H1 (cell line): ENCODE data around the gene ZNF473. TPM values are rescaled to one million over a fixed set of nuclear protein-coding genes. Genes with fewer than 3 reads are reported as not detected.

Experiments
- CTCF ChIA-PET: fragments of 300-600 bp; sonication (Branson Sonifier 250); formaldehyde crosslinking; loops from one replicate; lab custom pipeline; 2021; ENCODE audit not compliant: partially characterized antibody; lab: Charles Lee
- POLR2A ChIA-PET: fragments of 300-600 bp; sonication (Branson Sonifier 250); formaldehyde crosslinking; loops from one replicate; lab custom pipeline; 2021; ENCODE audit warnings: inconsistent platforms; ENCODE audit not compliant: partially characterized antibody; lab: Charles Lee
- DNase-seq, 2 experiments: peaks; one replicate each; pipeline versions ENCODE4 v3.0.0 to v3.0.0-alpha.2; 2010 to 2022; ENCODE audit warnings: low spot score in 2 of 2, low read depth in 1 of 2, mixed read lengths in 1 of 2
- FAIRE-seq: peaks from 2 replicates; lab custom pipeline; 2011; peaks lifted over from hg19 to GRCh38; lab: Jason Lieb, UNC
- H2AFZ ChIP-seq: 2 replicates; pipeline ENCODE4 v1.8.1; 2012; ENCODE audit warnings: low read length, inconsistent platforms
- H2AK5ac ChIP-seq: 2 replicates; pipeline ENCODE4 v1.6.1; 2013; ENCODE audit warnings: low read depth, low read length
- H2BK120ac ChIP-seq: replicated peaks from 2 replicates; pipeline ENCODE3; 2013; ENCODE audit warnings: low read depth, low read length, inconsistent platforms
- H2BK12ac ChIP-seq: 2 replicates; pipeline ENCODE4 v1.6.1; 2013; ENCODE audit warnings: low read depth, low read length
- H2BK15ac ChIP-seq: 2 replicates; pipeline ENCODE4 v1.6.1; 2013; ENCODE audit warnings: low read length
- H2BK20ac ChIP-seq: 2 replicates; pipeline ENCODE4 v1.6.1; 2013; ENCODE audit warnings: low read length
- H2BK5ac ChIP-seq: 2 replicates; pipeline ENCODE4 v1.6.1; 2013; ENCODE audit warnings: low read depth, low read length
- H3K14ac ChIP-seq: 2 replicates; pipeline ENCODE4 v1.6.1; 2013; ENCODE audit warnings: inconsistent platforms; ENCODE audit not compliant: insufficient read length
- H3K18ac ChIP-seq: 2 replicates; pipeline ENCODE4 v1.6.1; 2013; ENCODE audit warnings: low read length; ENCODE audit errors: extremely low read depth
- H3K23ac ChIP-seq: 2 replicates; pipeline ENCODE4 v1.6.1; 2013; ENCODE audit warnings: inconsistent platforms; ENCODE audit not compliant: insufficient read length
- H3K23me2 ChIP-seq: 2 replicates; pipeline ENCODE4 v1.6.1; 2013; ENCODE audit warnings: low read depth, low read length
- H3K27ac ChIP-seq: 2 replicates; pipeline ENCODE4 v1.6.1; 2011; ENCODE audit warnings: low read depth, low read length, inconsistent platforms
- H3K27me3 ChIP-seq, 4 experiments: replicated peaks in 1 of 4; 1 replicate in 1 of 4; 2 replicates in 3 of 4; pipeline versions ENCODE4 v1.6.1 to v1.8.1; 2011 to 2013; ENCODE audit warnings: low read length in 3 of 4, mild to moderate bottlenecking in 3 of 4, inconsistent platforms in 2 of 4, mixed read lengths in 2 of 4, moderate library complexity in 1 of 4; ENCODE audit not compliant: control insufficient read depth in 3 of 4, insufficient read depth in 3 of 4; ENCODE audit errors: extremely low read depth in 1 of 4
- H3K36me3 ChIP-seq, 4 experiments: 2 replicates each; pipeline versions ENCODE4 v1.6.1 to v1.8.1; 2011 to 2013; ENCODE audit warnings: mild to moderate bottlenecking in 4 of 4, low read length in 3 of 4, moderate library complexity in 2 of 4, control low read depth in 1 of 4, inconsistent platforms in 1 of 4; ENCODE audit not compliant: insufficient read depth in 4 of 4, control insufficient read depth in 2 of 4
- H3K4ac ChIP-seq: replicated peaks from 2 replicates; pipeline ENCODE3; 2013; ENCODE audit warnings: low read length, low read depth, mixed read lengths, inconsistent platforms; ENCODE audit not compliant: insufficient read length
- H3K4me1 ChIP-seq, 4 experiments: replicated peaks in 1 of 4; 1 replicate in 1 of 4; 2 replicates in 3 of 4; pipeline versions ENCODE4 v1.6.1 to v1.8.1; 2011 to 2013; ENCODE audit warnings: low read length in 3 of 4, inconsistent platforms in 2 of 4, mixed read lengths in 1 of 4; ENCODE audit not compliant: insufficient read depth in 4 of 4, control insufficient read depth in 3 of 4
- H3K4me2 ChIP-seq, 2 experiments: 2 replicates each; pipeline versions ENCODE4 v1.6.1 to v1.8.1; 2011 to 2013; ENCODE audit warnings: low read depth in 2 of 2, low read length in 2 of 2, control low read depth in 1 of 2, inconsistent platforms in 1 of 2, mild to moderate bottlenecking in 1 of 2; ENCODE audit not compliant: insufficient read depth in 1 of 2
- H3K4me3 ChIP-seq, 4 experiments: fragments of 200-600, 300-600 bp in 1 of 4; sonication (generic), shearing (Covaris generic), sonication (Bioruptor Twin) in 1 of 4; 2 replicates each; pipeline versions ENCODE4 v1.5.1 to v1.8.1; 2011 to 2016; ENCODE audit warnings: low read length in 4 of 4, low read depth in 3 of 4, control low read depth in 2 of 4, inconsistent platforms in 2 of 4, mild to moderate bottlenecking in 2 of 4, mixed read lengths in 1 of 4, moderate library complexity in 1 of 4; ENCODE audit not compliant: insufficient read depth in 2 of 4; ENCODE audit errors: extremely low read depth in 1 of 4
- H3K56ac ChIP-seq: replicated peaks from 2 replicates; pipeline ENCODE3; 2013; ENCODE audit warnings: low read depth, mild to moderate bottlenecking, mixed read lengths, low read length, inconsistent platforms; ENCODE audit not compliant: insufficient read length
- H3K79me1 ChIP-seq: 2 replicates; pipeline ENCODE4 v1.6.1; 2013; ENCODE audit warnings: low read depth, low read length, control low read depth
- H3K79me2 ChIP-seq, 2 experiments: 2 replicates each; pipeline versions ENCODE4 v1.6.1 to v1.8.1; 2012 to 2013; ENCODE audit warnings: low read length in 2 of 2, mild to moderate bottlenecking in 2 of 2, inconsistent platforms in 1 of 2; ENCODE audit not compliant: insufficient read depth in 2 of 2, control insufficient read depth in 1 of 2
- H3K9ac ChIP-seq, 4 experiments: replicated peaks in 1 of 4; 1 replicate in 1 of 4; 2 replicates in 3 of 4; pipeline versions ENCODE4 v1.6.1 to v1.8.1; 2011 to 2013; ENCODE audit warnings: low read depth in 3 of 4, low read length in 3 of 4, control low read depth in 2 of 4, mild to moderate bottlenecking in 2 of 4, moderate library complexity in 2 of 4, inconsistent platforms in 1 of 4; ENCODE audit errors: extremely low read depth in 1 of 4
- H3K9me3 ChIP-seq, 2 experiments: 2 replicates each; pipeline versions ENCODE4 v1.6.1 to v1.8.1; 2012 to 2013; ENCODE audit warnings: mild to moderate bottlenecking in 2 of 2, moderate library complexity in 2 of 2, control low read depth in 1 of 2, inconsistent platforms in 1 of 2, low read depth in 1 of 2, low read length in 1 of 2, mixed read lengths in 1 of 2; ENCODE audit not compliant: insufficient read depth in 2 of 2
- H4K20me1 ChIP-seq, 2 experiments: replicated peaks in 1 of 2; 2 replicates each; pipeline versions ENCODE3 to v1.8.1; 2011 to 2013; ENCODE audit warnings: inconsistent platforms in 2 of 2, low read length in 2 of 2, mild to moderate bottlenecking in 1 of 2; ENCODE audit not compliant: insufficient read depth in 2 of 2, control insufficient read depth in 1 of 2
- H4K5ac ChIP-seq: 2 replicates; pipeline ENCODE4 v1.6.1; 2013; ENCODE audit warnings: low read length, low read depth, mixed read lengths, inconsistent platforms; ENCODE audit not compliant: insufficient read length
- H4K8ac ChIP-seq: 2 replicates; pipeline ENCODE4 v1.8.0; 2013; ENCODE audit warnings: mild to moderate bottlenecking, moderate library complexity, low read length, inconsistent platforms; ENCODE audit not compliant: insufficient read depth; ENCODE audit errors: extremely low read depth
- H4K91ac ChIP-seq: replicated peaks from 2 replicates; pipeline ENCODE3; 2013; ENCODE audit warnings: low read length, mixed read lengths, inconsistent platforms; ENCODE audit not compliant: insufficient read length
- CHD1 ChIP-seq: IDR thresholded peaks from 2 replicates; pipeline ENCODE4 v1.6.1; 2012; ENCODE audit warnings: low read depth, low read length, improper control_type of control experiment
- EP300 ChIP-seq, 2 experiments: IDR thresholded peaks; 1 replicate in 1 of 2; 2 replicates in 1 of 2; pipeline ENCODE4 v1.6.1; 2011 to 2012; ENCODE audit warnings: low read depth in 2 of 2, low read length in 2 of 2, mild to moderate bottlenecking in 2 of 2, borderline replicate concordance in 1 of 2, inconsistent platforms in 1 of 2, moderate library complexity in 1 of 2
- JUN ChIP-seq: IDR thresholded peaks from 2 replicates; pipeline ENCODE4 v1.6.1; 2011; ENCODE audit warnings: low read depth, mild to moderate bottlenecking, improper control_type of control experiment, low read length
- KDM5A ChIP-seq: fragments of 200-600 bp; IDR thresholded peaks from 2 replicates; pipeline ENCODE4 v1.7.1; 2012; ENCODE audit warnings: mild to moderate bottlenecking, low read length, inconsistent platforms, mixed read lengths
- NANOG ChIP-seq: IDR thresholded peaks from 2 replicates; pipeline ENCODE4 v1.6.1; 2011; ENCODE audit warnings: low read length, low read depth, mild to moderate bottlenecking, inconsistent platforms; ENCODE audit not compliant: insufficient read depth, poor library complexity, severe bottlenecking
- RNF2 ChIP-seq: fragments of 200-900, 300-1000 bp; sonication (generic); IDR thresholded peaks from 2 replicates; pipeline ENCODE4 v1.7.1; 2016; ENCODE audit warnings: borderline replicate concordance, low read depth, mild to moderate bottlenecking, antibody characterized with exemption, low read length; ENCODE audit not compliant: poor library complexity, severe bottlenecking; ENCODE audit errors: missing control alignments
- TAF7 ChIP-seq: optimal IDR thresholded peaks from 2 replicates; pipeline ENCODE3; 2011; ENCODE audit warnings: low read depth, mild to moderate bottlenecking, inconsistent platforms, low read length, moderate library complexity, borderline replicate concordance
- YY1 ChIP-seq: IDR thresholded peaks from 2 replicates; pipeline ENCODE4 v1.6.1; 2011; ENCODE audit warnings: low read depth, mild to moderate bottlenecking, low read length
- WGBS, 2 experiments: shearing (Covaris generic) in 1 of 2; methylation state at CpG; one replicate each; pipeline versions ENCODE4 v1.1.6 to v1.1.7; 2013 to 2015; ENCODE audit warnings: low lambda C conversion rate in 2 of 2, mixed read lengths in 2 of 2, inconsistent platforms in 1 of 2, low coverage in 1 of 2, missing lambda C conversion rate in 1 of 2; ENCODE audit not compliant: insufficient replicate concordance in 2 of 2, insufficient coverage in 1 of 2, insufficient read length in 1 of 2; ENCODE audit errors: extremely low coverage in 1 of 2, missing lambda C conversion rate in 1 of 2; 5-methylcytosine and 5-hydroxymethylcytosine counted together
- polyA plus RNA-seq, 7 experiments: library from polyadenylated mRNA; depleted of rRNA in 3 of 7; stranded (reverse) in 5 of 7; unstranded in 2 of 7; fragments of >200 nt in 5 of 7; fragments of 200-250 nt in 2 of 7; gene quantifications; 1 replicate in 5 of 7; 2 replicates in 1 of 7; 4 replicates in 1 of 7; pipeline versions ENCODE4 v1.2.1 to v1.2.3, GENCODE V29; 2011 to 2013; ENCODE audit warnings: missing spikeins in 2 of 7, mixed read lengths in 2 of 7
- total RNA-seq: library from RNA; stranded (reverse); fragmentation: NEBNext Ultra II Directional; extraction: Animal tissue kit (Norgen Biotek cat#: 25700); gene quantifications from 2 replicates; pipeline ENCODE4 v1.2.1, GENCODE V29; 2021
- TF ChIP-seq, protein P1 (sequence below): IDR thresholded peaks from 2 replicates; pipeline ENCODE4 v1.6.1; 2011; ENCODE audit warnings: low read length, improper control_type of control experiment
- TF ChIP-seq, protein P2 (sequence below): IDR thresholded peaks from 2 replicates; pipeline ENCODE4 v1.6.1; 2012; ENCODE audit warnings: inconsistent platforms

The ZNF473 gene
- total and polyA plus RNA-seq, 2 of the 8 experiments (the other 6 are each of a cell fraction or from before 2014, with no cell fraction given) = 5.2 to 11.7 TPM

DNA sequence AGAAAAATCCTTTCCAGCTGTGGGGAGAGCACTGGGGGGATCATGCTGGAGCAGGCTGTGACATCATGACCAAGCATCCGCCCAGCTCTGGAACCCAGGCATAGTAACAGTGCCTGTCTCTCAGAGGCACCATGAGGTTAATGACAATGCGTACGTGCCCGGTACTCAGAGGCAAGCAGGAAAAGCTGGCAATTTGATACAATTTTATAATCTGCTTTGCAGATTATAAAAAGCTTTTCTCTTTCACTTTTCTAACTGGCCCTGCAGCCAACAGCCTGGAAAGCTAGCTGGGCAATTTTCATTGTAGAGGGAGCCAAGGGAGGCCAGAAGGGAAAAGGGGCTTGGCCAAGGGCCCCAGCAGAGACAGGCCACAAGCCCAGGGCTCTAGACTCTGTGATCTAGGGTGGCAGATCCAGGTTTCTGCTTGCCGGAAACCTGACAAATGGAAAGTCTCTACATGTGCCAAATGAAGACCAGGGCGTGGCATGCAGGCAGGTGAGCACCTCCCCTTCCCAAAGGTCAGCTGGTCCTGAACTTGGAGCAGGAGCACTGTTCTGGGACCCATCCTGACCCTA is 23.3 kb upstream of the ZNF473 start:
- no peak for FAIRE-seq
- 93% methylated on average over 6 of the region's 6 CpGs; no CpG with 5 or more reads in 1 of the 2 experiments for WGBS, 2 experiments
- CTCF ChIA-PET = interaction anchor here (1.1 to 3.1 kb wide), 10 partner anchors 9 to 134 kb away, joined by 3 to 16 read pairs (median 4); no protein-coding TSS in a partner anchor
- TF ChIP-seq JUN = no peak
- TF ChIP-seq, protein P1, sequence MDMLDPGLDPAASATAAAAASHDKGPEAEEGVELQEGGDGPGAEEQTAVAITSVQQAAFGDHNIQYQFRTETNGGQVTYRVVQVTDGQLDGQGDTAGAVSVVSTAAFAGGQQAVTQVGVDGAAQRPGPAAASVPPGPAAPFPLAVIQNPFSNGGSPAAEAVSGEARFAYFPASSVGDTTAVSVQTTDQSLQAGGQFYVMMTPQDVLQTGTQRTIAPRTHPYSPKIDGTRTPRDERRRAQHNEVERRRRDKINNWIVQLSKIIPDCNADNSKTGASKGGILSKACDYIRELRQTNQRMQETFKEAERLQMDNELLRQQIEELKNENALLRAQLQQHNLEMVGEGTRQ = no peak
- no peak for TF ChIP-seq CHD1
- no peak for TF ChIP-seq NANOG
- no peak for TF ChIP-seq EP300 (IDR thresholded peaks at IDR 0.05; ENCODE audit: borderline replicate concordance in 1 of 2, low read depth in 2 of 2, low read length in 2 of 2)
- no peak for TF ChIP-seq KDM5A
- TF ChIP-seq YY1 = no peak
- no peak for TF ChIP-seq RNF2
- TF ChIP-seq TAF7 = no peak
- TF ChIP-seq, protein P2, sequence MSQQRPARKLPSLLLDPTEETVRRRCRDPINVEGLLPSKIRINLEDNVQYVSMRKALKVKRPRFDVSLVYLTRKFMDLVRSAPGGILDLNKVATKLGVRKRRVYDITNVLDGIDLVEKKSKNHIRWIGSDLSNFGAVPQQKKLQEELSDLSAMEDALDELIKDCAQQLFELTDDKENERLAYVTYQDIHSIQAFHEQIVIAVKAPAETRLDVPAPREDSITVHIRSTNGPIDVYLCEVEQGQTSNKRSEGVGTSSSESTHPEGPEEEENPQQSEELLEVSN = no peak

More for the DNA sequence above, 23.3 kb upstream of the ZNF473 start:
- Histone ChIP-seq H2BK120ac (no peak overlapping the region), H2AK5ac (no peak overlapping the region), H3K9me3 (no peaks in the 10 kb centered on the region), H3K23me2 (no peaks in the 10 kb centered on the region), H3K79me1 (no peaks in the 10 kb centered on the region), H3K23ac (no peak overlapping the region), H2AFZ (no peak overlapping the region), H3K56ac (no peak overlapping the region), H3K36me3 (peaks cover 3 to 12% (median 5%) of the 10 kb centered on the region in 4 experiments; a peak in 5 of 8 replicates), H3K27me3 (no peaks in the 10 kb centered on the region), H4K20me1 (peaks cover 0 to 4% of the 10 kb centered on the region in 2 experiments), H4K8ac (no peak overlapping the region; the same call in 1 of the 2 replicates), H2BK20ac (no peak overlapping the region), H3K4ac (no peak overlapping the region), H4K5ac (no peak overlapping the region), H3K9ac (no peak overlapping the region), H2BK12ac (no peak overlapping the region), H3K27ac (no peak overlapping the region), H4K91ac (no peak overlapping the region), H2BK5ac (no peak overlapping the region; the same call in 1 of the 2 replicates), H3K4me1 (no peaks in the 10 kb centered on the region), H2BK15ac (no peak overlapping the region), H3K4me2 (no peak overlapping the region), H3K18ac (no peak overlapping the region), H3K4me3 (no peak overlapping the region), H3K79me2 (no peaks in the 10 kb centered on the region), H3K14ac (no peak overlapping the region)
- POLR2A ChIA-PET = interaction anchor here (1.1 kb wide), 1 partner anchor 15 kb away, joined by 3 read pairs; no protein-coding TSS in a partner anchor
- no peak for DNase-seq
